ENCODE results near the gene FILIP1L. TPM values are rescaled to one million over a fixed set of nuclear protein-coding genes. Genes with fewer than 3 reads are reported as not detected.

FILIP1L gene
- total RNA-seq, 2 experiments from 2014 or later, result 0.23 to 0.36 TPM

DNA sequence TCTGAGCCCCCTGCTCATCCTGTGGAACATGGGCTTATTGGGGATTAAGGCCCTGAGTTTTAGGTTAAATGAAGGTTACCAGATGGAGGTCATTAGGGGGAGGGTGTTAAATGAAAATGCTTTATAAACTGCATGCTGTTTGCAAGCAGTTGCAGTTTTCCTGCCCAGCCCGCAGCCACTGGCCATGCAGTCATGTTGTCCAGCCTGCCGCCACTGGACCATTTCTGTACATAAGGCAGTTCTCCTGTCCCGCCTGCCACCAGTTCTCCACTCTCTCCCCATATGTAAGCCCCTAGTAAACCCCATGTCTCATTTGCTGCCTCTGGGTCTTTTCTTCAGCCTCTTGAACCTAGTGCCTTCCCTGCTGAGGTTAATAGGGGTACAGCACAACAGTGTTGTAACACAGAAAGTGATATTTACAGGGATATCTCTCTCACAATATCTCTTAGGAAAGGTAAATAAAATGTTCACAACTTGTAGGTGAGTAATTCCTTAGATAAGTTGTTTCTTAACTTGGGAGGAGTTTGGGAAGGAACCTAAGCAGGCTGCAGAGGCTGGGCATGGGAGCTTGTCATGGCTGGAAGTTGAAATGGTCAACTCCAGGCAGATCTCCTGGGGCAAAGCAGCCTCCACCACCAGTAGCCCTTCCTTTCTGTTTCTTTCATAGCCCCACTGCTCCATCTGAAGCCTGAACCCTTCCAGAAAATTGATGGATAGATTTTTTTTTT lies 148.5 kb downstream of the FILIP1L start:
- POLR2A ChIA-PET, result no interaction called here
- CTCF ChIA-PET, result no interaction called here

DNA sequence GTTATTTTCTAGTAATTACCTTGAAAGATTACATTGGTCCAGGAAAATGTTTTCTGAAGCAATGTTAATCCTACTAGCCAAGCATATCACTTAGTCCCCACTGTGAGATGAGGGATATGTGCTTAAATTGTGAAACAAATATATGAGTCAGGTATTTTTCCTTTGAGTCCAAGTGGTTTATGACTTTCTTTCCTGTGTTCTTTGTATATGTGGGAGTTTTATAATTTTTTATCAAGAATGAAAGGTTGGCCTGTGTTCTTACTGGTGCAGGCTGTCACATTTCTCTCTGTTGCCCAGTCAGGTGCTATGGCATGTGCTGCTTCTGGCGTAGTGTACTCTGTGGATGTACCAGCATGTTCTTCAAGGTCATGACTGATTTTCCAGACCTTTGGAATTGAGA lies 149.2 kb downstream of the FILIP1L start:
- ChIA-PET POLR2A (no interaction called here), CTCF (no interaction called here)

DNA sequence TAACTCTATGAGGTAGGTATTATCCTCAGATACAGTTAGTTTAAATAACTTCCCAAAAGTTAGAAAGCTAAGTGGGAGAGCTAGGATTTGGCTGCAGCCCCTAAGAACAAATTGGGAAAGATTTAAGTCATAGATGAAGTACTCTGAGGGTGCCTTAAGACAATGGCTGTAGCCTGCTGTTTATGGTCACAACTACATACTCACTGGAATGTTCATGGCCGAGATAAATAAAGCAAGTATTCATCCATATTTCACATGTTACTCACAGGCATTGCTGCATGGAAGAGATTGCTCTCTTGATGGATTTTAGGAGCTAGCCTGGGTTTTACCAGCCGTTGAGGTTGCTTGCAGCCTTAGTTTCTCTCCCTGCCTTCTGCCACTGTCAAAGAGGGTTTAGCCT lies 151.6 kb downstream of the FILIP1L start:
- POLR2A ChIA-PET, result no interaction called here
- CTCF ChIA-PET, result no interaction called here

DNA sequence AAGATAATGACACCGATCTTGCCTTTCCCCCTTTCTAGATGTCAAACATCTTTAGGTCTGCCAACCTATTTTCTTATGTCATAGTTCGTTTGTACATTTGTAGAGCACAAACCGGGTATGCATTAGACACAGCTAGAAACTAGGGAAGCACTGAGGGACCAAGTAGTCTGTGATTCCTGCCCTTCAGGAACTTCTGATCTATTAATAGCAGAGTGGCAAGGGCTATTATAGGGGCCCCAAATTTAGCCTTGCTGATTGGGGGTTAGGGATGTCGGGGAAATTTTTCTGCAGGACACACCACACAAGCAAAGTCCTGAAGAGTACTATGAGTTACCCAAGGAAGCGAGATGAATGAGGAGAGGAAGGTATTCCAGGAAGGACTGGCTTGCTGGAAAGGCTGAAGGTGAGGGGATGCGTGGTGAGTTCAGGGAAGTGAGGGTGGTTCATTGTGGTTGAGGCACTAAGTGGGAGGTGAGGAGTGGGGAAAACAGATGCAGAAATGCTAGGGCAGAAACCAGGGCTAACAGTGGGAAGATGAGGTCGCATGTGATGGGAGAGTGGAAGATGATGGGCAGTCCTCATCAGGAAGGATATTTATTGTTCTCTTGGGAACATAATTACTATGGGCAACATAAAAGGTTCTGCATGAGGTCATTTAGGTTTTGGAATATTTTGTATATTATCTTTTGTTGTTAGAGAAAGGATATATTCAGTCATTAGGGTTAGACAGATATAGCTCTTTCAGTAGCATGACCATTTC lies 152.4 kb downstream of the FILIP1L start:
- ChIA-PET CTCF (no interaction called here), POLR2A (no interaction called here)

DNA sequence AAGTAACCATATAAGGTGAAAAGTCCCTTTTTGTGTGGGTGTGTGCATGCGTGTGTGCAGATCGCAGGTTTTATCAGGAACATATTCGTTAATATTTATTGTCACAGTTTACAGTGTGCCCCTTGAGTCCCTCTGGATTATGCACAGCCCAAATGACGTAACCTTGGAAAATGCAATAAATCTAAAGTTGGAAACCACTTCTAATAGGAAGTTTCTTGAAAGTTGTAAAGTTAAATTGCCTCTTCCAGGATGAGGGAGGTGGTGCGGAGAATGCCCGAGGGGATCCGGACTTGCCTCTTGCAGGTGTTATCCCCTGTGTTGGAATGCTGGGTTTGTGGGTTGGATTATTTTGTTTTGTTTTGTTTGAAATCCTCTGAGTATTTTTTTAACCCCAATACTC lies 153.4 kb downstream of the FILIP1L start:
- POLR2A ChIA-PET, result no interaction called here
- CTCF ChIA-PET, result no interaction called here

DNA sequence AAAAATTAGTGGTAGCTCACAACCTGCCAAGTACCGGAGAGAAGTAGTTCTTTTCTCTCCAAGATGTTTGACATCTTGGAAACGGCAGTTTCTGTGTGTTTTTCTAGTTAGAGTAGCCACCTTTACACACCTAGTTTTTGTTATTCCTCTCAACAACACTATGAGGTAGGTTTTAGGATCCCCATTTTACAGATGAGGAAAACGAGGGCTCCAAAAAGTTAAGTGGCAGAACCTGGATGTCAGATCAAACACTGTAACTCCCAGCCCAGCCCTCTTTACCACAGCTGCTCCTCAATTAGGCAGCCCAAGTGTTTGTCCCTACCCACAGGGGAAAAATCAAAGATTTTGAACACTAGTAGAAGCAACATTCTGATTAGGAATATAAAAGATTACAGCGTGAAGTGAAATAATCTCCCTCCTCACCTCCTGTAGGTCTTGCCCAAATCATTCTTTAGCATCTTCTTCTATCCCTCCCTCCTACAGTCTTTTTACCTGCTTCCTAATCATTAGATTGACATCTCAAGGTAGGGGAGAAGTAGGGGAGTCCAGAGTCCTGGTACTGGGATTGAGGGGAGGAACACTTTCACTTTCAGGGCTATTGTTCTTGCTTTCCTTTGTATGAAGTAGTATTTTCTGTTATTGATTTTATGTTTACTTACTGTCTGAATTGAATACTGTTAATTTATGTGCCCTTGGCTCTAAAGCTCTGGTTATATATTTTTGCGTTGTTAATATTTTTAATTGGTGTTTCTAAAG lies 154.0 kb downstream of the FILIP1L start:
- ChIA-PET CTCF (interaction anchor here (0.6 kb wide), 1 partner anchor 102 kb away, joined by 3 read pairs; no protein-coding TSS in a partner anchor), POLR2A (no interaction called here)

DNA sequence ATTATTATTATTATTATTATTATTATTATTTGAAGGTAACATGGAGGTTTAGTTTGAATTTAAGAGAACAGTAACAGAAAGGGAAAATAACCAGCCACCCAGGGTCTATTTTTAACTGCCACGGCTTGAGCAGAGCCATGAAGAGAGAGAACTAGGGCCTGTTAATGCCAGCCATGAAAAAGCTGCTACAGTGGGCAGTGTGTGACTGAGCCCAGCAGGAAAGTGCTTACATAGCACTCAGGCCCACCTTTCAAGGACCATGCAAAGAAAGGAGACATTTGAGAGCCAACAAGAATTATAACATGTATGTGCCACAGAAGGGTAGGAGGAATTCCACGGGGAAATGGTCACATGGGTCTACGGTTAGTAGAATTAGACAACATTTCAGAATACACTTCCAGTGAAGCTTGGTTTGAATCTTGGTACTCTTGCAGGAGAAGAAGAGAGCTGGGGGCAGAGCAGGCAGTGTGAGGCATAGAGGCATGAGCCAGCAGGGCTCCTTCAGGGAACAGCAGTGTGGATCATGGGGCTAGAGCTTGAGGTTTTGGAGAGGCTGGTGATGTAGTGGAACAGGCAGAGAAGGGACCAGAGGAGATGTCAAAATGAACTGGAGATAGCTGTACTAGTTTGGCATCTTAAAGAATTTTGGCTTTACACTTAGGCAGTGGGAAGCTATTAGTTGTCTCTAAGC lies 155.9 kb downstream of the FILIP1L start:
- ChIA-PET POLR2A (no interaction called here), CTCF (no interaction called here)

DNA sequence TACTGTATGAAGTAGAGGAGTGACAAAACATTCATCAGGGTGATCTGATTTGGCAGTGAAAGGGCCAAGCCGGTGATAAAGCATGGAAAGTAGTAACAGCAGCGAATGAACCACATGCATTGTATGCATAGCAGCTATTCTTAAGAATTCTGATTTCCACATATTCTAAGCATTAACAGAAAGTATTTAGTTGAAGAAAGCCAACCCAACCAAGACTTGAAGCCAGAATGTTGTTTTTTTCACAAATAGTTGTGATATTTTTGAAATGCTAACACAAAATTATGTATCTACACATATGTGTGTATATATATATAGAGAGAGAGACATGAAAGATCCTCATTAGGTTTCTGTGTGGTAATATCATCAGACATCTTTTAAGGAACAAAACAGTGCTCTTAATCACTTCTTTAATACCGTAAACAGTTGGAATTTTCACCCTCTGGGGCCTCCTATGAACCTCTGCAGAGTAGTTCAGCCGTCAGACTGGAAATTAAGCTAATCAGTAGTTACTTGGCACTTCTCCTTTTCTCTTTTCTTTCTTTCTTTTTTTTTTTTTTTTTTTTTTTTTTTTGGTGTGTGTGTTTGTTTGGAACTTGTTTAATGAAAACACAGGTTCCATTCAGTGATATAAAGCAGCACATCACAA lies 157.0 kb downstream of the FILIP1L start:
- CTCF ChIA-PET, result no interaction called here

DNA sequence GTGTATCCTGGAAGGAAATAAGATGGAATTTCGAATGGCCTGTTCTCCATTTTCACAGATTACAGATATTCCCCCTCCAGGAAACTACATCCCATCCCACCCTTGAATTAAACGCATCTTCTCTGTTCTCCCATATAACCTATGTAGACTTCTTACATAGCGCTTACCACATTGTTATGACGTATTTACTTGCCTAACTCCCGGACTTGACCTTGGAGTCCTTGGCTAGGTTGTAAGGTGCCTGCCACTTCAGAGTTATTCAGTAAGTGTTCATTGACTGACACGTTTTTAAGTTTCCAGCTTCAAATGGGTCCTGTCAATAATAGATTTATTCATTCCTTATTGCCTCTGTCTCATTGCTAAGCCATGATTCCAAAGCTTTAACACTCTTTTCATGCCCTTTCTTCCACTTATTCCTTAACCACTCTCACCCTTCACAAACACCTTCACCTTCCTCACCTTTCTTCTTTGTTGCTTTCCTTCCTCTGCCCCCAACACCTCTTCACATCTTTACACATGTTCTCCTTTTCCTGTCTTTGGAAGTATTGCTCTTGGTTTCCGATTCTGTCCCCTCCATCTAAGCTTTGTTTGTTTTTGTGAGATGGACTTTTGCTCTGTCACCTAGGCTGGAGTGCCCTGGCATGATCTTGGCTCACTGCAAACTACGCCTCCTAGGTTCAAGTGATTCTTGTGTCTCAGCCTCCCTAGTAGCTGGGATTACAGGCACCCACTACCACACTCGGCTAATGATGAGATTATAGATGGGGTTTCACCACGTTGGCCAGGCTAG lies 158.3 kb downstream of the FILIP1L start:
- POLR2A ChIA-PET, result no interaction called here
- CTCF ChIA-PET, result no interaction called here

More for the DNA sequence above, 157.0 kb downstream of the FILIP1L start:
- POLR2A ChIA-PET, result no interaction called here

DNA sequence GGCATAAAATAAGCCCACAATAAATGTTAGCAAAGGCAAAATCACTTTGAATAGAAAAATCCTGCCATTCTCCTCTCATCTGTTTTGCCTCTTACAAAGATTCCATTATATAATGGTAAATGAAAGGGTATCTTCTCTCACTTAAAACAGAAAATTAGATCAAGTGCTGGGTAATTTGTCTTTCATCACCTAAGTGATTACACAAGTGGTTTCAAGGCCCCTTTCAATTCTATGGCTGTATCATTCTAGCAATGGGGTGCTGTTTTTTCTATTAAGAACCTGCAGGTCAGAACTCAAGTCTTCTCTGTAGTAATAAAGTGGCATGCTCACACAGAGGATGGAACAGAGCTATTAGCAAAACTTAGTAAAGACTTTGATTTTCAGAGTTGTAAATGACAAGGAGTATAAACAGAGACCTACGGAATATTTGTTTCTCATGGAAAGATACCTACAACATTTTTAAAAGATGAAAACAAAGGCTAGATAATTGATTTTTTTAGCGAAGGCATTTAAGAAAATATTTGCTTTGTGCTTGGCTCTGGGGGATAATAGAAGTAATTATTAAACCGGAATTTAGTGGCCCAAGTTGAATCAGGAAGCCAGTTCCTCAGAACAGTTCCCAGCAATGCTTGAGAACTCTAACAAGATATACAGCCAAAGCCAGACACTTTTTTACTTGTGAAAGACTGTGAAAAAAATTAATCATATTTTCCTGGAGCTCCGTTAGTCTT lies 159.2 kb downstream of the FILIP1L start:
- CTCF ChIA-PET, result no interaction called here
- POLR2A ChIA-PET, result no interaction called here

DNA sequence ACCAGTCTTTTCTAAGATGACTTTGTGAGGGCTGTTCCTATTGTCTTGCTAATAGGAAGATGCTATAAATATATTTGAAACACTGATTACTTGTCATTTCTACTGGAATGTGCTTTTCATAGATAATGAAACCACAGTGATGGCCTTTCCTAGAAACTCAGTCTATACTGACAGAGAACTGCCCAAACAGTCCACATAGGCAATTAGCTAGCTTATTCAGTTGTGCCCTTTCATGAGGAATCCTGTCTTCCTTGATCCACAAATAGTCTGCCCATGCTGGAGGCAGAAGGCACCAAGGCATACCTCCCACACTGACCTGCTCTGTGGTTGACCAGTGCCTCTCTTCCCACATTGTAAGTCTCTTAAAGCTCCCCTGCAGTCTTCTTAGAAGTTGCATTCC lies 160.7 kb downstream of the FILIP1L start:
- ChIA-PET POLR2A (no interaction called here), CTCF (no interaction called here)

DNA sequence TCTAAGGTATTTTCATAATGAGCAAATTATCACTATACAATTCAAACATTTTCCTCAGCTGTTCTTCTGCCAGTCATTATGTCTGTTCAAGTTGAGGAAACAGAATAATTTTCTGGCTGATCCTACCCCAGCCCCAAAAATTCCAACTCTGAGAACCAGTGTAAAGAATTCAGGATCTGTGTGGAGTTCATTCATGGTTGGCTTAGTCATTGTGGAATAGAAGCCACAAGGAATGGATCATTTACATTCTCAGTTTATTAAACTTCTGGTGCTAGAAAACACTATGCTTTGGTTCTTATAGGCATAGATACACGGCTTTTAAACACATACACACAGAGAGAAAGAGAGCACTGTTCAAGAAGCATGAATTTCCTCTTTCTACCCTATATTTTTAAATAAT lies 162.0 kb downstream of the FILIP1L start:
- ChIA-PET POLR2A (no interaction called here), CTCF (no interaction called here)

DNA sequence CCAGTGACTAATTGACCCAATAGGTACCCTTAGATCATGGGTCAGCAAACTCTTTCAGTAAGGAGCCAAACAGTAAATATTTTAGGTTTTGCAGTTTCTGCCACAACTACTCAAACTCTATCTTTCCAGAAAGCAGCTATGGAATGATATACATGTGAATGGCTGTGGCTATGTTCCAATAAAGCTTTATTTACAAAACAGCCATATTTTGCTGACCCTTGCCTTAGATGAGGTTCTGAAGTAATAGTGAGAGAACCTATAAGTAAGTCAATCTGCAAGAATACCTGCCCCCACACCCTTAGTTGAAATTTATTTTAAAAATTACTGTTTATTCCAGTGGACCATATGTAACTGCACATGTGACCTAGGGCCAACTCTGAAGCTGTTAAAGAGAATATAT lies 162.6 kb downstream of the FILIP1L start:
- ChIA-PET POLR2A (no interaction called here), CTCF (no interaction called here)

DNA sequence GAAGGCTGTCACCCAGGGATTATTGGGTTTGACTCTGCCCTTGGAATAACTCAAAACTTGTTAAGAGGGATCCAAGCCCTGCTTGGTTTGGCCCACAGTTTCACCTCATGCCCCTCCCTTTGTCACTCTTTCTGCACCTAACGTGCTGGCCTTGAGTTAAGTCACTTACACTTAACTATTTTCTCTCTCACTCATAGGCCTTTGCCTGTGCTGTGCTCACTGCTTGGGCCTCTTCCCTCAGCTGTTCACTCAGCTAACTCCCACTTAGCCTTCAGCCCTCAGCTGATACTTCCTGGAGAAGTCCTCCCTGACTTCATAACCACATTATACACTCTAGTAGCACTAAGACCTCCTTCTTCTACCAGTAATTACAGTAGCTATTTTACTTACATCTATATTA lies 163.4 kb downstream of the FILIP1L start:
- ChIA-PET POLR2A (no interaction called here), CTCF (no interaction called here)

DNA sequence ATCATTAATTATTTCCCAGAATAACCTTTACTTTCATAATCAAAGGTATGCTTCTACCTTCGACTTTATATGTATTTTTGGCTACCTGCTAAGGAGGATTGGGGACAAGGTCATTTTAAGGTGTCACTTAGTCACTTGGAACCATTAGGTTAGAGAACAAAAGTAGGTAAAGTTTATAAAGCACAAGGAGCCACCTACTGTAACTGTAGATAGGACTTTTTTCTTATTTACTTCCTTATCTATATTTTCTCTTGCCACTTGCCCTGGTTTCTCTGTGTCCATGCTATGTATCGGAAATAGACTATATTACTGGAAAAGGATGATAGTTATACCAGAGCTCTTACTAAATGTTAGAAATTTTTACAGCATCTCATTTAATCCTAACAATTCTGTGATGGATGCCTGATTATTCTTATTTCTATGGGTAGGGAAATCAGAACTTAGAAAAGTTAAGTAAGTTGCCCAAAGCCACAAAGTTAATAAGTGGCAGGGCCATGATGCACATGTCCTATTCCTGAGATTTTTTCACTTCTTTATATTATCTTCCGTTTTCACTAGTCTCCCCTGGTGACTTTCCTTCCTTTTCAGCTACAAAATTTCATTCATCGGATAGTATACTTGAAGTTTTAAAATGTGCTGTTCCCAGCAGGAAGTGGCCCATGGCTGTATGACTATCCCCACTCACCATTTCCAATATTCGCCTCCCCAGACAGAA lies 164.2 kb downstream of the FILIP1L start:
- POLR2A ChIA-PET, result no interaction called here
- CTCF ChIA-PET, result interaction anchor here (0.7 kb wide), 1 partner anchor 118 kb away, joined by 4 read pairs; no protein-coding TSS in a partner anchor

DNA sequence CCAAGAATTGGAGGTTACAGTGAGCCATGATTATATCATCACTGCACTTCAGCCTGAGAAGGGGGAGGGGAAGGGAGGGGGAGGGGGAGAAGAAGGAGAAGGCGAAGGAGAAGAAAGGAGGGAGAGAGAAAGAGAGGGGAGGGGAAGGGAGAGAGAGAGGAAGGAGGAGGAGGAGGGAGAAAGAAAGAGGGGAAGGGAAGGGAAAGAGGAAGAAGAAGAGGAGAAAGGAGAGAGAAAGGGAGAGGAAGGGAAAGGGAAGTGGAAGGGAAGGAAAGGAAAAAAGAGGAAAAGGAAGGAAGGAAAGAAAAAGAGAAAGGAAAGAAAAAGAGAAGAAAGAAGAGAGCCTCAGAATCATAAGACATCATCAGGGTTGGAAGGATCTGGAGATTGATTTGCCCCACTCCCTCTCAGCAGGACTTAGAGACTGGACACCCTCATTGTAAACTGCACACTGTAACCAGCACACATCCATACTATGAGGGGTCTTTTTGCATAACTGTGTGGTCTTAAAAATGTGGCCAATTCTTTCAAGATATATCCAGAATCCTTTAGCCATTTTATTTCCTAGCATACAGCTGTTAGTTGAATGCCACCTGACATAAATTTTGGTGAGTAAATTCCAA lies 165.7 kb downstream of the FILIP1L start:
- ChIA-PET CTCF (no interaction called here), POLR2A (no interaction called here)

DNA sequence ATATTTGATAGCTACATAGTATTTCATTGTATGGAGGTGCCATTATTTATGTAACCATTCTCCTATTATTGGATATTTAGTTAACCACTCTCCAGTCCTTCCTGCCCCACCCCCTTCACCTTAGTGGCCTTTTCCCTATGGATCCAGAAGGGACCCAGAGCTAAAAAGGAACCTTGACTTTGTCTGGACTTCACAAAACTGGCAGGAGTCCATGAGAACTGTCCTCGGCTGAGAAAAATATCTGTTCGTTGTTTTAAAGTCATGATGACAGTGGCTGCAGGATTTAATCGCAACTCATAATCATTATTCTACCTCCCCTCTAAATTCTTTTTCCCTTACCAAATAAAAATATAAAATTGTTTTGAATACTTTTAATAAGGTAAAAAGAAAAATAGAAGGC lies 166.9 kb downstream of the FILIP1L start:
- ChIA-PET CTCF (interaction anchor here (0.5 kb wide), 1 partner anchor 116 kb away, joined by 3 read pairs; no protein-coding TSS in a partner anchor), POLR2A (no interaction called here)
